GM18520 (cell line): ENCODE results near the gene RAC3.
"Not testable (repeated sequence)": the region's sequence is repeated elsewhere in the genome, so short reads cannot be mapped to it uniquely, and the experiment has no call there.

ENCODE experiments used
- ATAC-seq: cut with Tn5 transposase; IDR thresholded peaks from one replicate; pipeline ENCODE4 v1.9.1; 2021; ENCODE audit not compliant: unreplicated experiment

Gene RAC3

DNA sequence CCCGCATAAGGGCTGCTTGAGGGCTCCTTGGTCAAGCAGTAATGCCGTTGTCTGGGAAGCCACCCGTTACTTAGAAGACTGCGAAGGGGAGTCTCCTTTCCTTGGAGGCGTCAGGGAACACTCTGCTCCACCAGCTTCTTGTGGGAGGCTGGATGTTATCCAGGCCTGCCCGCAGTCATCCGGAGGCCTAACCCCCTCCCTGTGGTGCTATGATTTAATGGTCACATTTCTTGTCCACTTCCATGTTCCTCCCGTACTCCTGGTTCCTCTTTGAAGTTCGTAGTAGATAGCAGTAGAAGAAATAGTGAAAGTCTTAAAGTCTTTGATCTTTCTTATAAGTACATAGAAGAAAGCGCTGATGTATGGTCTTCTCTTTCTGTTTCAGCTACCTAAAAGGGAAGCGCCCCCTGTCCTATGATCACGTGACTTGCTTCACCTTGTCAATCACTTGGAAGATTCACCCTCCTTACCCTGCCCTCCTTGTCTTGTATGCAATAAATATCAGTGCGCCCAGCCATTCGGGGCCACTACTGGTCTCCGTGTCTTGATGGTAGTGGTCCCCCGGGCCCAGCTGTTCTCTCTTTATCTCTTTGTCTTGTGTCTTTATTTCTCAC lies 7.4 kb downstream of the RAC3 start:
- not testable (repeated sequence) for ATAC-seq

DNA sequence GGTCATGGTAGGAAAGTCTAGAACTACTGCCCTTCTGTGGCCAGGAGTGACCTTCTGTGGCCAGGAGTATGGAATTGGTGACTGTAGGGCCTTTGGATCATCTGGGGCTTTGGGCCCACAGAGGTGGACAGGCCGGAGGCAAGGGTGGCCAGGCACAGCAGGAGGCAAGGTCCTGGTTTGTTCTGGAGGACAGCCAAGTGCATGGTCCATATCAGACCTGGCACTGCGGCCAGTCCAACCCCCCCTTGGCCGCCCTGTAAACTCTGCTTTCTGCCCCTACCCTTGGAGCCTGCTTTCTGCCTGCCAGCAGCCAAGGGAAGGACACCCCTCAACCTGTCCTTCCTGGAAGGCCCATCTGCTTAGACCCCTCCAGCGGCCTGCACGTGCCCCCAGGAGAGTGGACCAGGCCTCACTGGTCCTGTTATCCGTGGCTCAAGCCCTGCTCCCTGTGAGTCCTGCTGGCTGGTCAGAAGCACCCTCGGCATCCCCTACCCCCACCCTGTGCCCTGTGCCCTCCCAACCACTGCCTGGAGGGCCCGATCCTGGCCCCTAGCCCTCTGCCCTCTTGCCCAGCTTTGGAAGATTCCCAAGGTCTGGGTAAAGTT lies 8.3 kb downstream of the RAC3 start:
- ATAC-seq = no peak

DNA sequence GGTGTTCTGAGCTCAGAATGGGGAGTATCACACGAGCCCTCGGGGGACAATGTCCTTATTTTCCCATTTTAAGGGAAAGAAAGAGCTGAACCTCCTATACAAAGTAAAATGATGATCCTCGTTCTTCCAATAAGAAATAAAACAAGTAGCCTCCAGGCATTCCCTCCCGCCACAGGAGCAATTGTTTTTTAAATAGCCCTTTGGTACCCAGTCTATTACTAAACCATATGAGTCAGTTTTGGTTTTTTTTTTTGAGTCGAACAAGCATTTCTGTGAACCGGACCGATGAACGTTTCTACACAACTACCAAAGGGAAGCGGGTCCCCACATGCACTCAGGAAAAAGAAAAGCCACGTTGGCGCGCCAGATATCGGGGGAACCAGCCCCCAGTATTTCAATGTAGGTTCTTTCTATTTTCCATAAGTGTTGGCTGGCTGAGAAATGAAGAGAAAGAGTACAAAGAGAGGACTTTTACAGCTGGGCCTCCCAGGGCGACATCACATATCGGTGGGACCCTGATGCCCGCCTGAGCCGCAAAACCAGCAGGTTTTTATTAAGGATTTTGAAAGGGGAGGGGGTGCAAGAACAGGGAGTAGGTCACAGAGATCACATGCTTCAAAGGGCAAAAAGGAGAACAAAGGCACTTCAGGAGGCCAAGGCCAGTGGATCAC lies 9.8 kb downstream of the RAC3 start:
- ATAC-seq = no peak

- no peak for ATAC-seq
These were observed 11.2 kb downstream of the RAC3 start for GRCh38 chr17:82042649-82043048.

DNA sequence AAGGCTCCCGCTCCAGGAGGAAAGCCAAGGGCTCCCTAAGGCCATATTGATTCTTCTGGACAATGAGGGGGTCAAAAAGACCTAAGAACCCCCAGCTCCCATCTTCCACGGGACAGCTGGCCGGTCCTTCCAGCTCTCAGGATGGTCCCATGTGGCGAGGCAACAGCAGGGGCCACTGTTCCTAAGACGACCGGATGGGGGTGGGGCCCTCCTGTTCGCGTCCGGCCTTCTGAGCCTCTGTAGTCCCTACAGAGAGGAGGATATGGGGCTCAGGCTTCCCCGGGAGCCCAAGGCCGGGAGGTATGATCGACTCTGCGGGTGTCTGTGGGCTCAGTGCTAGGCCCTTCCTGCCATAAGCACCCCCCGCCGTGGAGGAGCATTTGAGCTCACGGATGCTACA lies 12.0 kb downstream of the RAC3 start:
- no peak for ATAC-seq

DNA sequence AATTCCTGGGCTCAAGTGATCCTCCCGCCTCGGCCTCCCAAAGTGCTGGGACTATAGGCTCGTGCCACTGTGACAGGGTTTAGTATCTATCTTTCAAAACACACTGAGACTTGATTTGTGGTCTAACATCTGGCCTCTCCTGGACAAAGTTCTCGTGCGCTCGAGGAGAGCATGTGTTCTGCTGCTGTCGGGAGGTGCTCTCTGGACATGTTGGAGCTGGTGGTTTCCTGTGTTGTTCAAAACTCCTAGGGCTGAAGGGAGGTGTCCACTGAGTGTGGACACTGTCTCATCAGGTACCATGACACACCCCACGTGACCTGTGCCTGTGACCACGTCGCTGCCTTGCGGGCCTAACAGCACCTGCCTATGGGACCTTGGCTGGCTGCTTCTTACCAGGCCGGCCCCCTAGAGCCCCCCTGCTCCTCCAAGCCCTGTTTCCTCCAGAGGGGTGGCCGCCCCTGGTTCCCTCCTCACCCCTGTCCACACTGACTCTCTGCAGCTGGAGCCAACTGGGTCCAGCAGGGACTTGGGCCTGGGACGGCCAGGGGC lies 14.5 kb downstream of the RAC3 start:
- no peak for ATAC-seq

DNA sequence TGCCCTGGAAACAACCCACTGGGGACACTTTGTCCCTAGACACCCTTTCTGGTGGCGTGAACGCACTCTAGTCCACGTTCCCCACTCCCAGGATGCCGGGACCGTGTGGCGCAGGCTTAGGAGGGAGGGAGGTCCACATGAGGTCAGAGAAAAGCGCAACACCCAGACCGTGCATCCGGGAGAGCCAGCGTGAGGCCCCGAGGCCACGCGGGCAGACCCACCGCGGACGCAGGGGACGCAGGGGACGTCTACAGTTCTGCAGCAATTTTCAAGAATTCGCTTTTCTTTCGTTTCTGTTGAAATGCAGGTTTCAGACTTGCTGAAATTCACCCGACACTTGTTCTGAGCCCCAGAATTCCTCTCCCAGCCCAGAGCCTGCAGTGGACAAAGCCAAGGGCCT lies 15.4 kb downstream of the RAC3 start:
- no peak for ATAC-seq

DNA sequence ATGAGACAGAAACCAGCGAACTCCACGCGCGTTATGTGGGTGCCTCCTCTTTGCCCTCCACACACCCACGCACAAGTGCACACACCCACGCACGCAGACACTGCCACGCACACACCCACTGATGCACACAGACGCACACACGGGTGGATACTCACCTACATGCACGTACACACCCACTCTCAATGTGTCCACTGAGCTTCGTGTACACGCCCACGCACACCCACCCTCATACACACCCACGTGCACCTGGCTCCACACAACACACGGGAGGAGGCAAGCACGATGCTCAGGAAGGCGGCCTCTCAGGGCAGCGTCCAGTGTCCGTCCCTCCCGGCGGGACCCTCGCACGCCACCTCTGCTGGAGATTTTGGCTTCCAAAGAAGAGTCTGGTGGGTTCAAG lies 15.9 kb downstream of the RAC3 start:
- no peak for ATAC-seq

GRCh38 chr17:82047914-82048570 lies 16.6 kb downstream of the RAC3 start:
- ATAC-seq = no peak

- no peak for ATAC-seq
These were observed 17.1 kb downstream of the RAC3 start for GRCh38 chr17:82048571-82048971.

GRCh38 chr17:82049106-82049505 lies 17.6 kb downstream of the RAC3 start:
- ATAC-seq = no peak

- ATAC-seq = no peak
These were observed 18.1 kb downstream of the RAC3 start for GRCh38 chr17:82049521-82049971.

GRCh38 chr17:82050152-82050760 lies 18.8 kb downstream of the RAC3 start:
- no peak for ATAC-seq

GRCh38 chr17:82050761-82051641 lies 19.5 kb downstream of the RAC3 start:
- no peak for ATAC-seq

DNA sequence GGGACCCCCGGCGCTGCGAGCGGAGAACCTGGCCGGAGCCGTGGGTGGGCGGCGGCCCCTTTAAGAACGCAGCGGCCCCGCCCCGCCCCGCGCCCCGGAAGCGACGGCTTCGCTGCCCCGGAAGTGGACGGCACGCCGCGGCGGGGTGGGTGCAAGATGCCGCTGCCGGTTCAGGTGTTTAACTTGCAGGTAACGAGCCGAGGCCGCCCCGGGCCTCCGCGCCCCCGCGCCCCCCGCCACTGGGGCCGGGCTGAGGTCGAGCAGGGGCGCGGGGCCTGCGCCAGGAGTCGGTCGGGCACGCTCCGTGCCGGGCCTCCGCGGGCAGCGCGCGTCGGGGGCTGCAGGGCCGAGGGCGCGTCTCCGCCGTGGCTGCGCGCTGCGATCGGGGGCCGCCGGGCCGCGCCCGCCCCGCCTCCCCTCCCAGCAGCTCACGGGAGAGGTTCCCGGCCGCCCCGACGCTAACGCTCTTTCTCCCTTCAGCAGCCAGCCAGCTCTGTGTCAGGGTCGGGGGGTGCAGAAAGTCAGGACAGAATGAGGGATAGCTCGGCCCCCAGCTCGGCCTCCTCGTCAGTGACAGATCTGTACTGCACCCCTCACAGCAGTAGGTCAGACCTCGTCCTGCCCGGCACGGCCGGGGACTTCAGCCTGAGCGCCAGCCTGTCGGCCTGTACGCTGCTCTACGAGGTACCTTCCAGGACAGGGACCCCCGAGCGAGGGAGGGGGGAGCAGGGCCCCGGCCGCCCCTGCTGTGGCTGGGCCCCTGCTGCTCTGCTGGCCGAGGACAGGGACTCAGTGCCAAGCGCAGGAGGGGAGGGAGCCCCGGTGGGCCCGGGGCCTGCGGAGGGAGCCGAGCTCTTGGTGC lies 20.5 kb downstream of the RAC3 start, which contains the start of the genes GPS1 and RFNG:
TSS of gene GPS1 (plus strand) at position 123 of the 862 bp plus-strand sequence. CDS start at position 157, 34 bp downstream.
TSS of gene RFNG (minus strand) at position 36 of the 862 bp plus-strand sequence. CDS start 45 bp downstream, outside the sequence.
- no peak for ATAC-seq

DNA sequence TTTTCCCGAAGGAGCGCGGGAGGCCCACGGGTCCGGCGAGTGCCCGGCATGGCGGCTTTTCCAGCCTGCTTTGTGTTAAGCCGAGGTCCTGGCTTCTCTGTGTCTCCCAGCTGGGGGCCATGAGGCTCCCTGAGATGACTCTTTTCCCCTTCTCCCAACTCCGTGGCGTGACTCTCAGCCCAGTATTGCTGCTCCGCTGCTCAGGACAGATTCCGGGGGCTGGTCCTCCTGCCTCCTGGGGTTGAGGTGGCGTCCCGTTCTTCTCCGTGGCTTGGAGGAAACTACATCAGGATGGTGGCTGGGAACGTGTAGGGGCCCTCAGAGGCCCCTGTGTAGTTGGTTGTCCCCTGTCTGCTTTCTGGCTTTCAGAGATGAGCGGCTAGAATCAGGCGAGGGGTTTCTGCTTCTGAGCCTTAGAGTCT lies 21.2 kb downstream of the RAC3 start:
- no peak for ATAC-seq

DNA sequence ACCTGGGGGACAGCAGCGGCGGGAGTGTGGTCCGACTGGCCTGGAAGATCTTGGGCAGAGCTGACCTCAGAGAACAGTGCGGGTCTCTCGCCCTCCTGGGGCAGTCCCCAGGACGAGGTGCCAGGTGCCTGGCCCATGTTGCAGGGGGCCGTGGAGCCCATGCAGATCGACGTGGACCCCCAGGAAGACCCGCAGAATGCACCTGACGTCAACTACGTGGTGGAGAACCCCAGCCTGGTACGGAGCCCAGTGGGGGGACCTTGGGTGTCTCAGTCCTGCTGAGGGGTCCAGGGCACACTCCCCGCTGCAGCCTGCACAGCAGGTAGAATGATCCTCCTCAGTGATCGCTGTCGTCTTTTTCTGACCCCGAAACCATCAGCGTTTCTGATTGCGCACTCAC lies 21.7 kb downstream of the RAC3 start:
- ATAC-seq = no peak

GRCh38 chr17:82053556-82054263 lies 22.2 kb downstream of the RAC3 start:
- no peak for ATAC-seq
